HG03025 (cell line): Measurements from ENCODE around the gene NARF.

ENCODE experiments used
- ATAC-seq: cut with Tn5 transposase; IDR thresholded peaks from one replicate; pipeline ENCODE4 v1.9.1; 2021; ENCODE audit warnings: mild to moderate bottlenecking, moderate library complexity; ENCODE audit not compliant: unreplicated experiment, low FRiP score

NARF gene

DNA sequence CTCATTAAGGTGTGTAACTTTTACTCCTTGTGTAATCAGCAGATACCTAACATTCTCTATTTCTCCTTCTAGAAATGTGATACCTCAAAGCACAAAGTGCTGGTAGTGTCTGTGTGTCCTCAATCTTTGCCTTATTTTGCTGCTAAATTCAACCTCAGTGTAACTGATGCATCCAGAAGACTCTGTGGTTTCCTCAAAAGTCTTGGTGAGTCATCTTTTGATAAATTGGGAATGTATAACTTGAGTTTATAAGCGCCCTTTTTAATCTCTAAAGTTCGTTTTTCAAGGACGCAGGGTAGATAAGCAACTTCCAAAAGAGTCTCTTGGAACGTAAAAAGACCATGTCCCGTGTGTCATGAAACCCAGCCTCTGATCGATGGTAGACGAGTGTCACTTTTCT is 10.2 kb downstream of the NARF start:
- ATAC-seq = no peak

DNA sequence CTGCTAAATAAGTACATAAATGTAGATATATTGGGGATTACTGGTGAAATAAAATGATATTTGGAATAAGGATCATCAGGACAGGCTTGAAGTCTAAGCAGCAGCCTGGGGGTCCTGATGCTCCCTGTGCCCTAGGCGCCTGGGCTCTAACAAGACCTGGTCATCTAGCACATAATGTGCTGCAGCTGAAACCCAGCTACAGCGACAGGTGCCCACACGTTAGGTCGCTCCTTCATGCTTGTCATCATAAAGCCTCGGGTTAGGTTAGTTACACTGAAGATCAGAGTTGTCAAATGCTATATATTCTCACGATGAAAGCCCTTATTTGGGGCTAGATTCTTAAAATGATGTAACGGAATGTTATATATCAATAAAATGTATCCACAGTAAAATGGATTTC is 11.5 kb downstream of the NARF start:
- ATAC-seq = no peak

DNA sequence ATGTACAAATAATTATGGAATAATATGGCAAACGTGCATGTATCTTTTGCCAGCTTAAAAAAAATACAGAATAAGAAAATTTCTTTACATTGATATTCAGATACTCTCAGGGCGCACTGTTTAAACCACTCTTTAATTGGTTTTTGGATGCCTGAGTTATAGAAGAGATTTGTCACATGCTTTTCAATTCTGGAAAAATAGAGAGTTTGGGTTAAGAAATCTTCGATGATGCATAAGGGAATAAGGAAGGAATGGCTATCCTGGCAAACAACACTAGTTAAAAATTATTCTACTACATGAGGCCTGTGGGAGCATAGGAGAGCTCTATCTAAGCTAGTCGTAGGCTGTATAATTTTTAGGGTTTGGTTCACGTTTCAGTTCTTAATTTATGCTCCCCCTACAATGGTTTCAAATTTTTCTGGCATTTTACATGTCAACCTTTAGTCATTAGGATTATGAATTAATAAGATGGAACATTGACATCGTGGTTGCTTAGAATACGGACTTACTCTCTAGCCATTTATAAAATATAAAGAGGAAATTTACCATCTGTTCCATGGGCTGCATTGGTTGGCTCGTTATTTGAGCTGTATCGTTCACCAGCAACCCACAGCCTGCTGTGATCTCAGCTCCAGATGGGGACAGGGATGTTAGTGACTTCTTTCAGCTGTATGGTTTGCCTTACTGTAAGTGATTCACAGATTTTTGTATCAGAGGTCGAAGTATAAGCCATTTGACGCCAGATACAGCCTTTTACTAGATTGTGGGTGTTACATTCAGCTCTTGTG is 15.9 kb downstream of the NARF start:
- ATAC-seq = no peak

DNA sequence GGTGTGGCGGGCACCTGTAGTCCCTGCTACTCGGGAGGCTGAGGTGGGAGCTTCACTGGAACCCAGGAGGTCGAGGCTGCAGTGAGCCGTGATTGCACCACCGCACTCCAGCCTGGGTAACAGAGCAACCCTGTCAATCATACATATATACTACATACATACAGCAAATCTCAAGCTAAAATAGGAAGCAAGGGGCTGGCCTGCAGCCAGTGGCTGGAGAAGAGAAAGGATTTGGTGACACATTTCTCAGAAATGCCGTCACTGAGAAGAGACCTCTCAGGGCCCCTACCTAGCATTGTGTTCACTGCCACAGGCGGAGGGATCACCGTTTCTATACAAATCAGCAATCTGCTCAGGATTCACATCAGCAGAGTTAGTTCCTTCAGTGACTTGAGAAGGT is 16.9 kb downstream of the NARF start:
- ATAC-seq = no peak

DNA sequence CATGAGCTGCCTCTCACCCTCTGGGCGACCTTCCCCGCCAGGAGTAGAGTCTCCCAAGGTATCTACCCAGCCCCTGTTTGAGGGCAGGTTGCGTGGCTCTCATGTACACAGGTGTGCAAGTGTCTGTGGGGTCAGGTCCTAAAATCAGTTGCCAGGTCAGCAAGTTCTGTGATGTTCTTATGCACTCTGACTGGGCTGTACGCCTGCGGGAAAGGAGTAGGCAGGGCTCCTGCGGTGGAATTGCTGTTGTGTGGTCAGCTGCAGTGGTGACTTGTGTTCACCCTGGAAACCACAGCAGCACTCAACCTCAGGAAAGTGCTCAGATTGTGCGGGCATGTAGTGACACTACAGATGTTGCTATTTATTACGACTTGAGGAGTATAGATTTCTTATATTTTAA is 19.4 kb downstream of the NARF start:
- no peak for ATAC-seq

GRCh38 chr17:82479602-82480001 is 21.1 kb downstream of the NARF start:
- no peak for ATAC-seq

DNA sequence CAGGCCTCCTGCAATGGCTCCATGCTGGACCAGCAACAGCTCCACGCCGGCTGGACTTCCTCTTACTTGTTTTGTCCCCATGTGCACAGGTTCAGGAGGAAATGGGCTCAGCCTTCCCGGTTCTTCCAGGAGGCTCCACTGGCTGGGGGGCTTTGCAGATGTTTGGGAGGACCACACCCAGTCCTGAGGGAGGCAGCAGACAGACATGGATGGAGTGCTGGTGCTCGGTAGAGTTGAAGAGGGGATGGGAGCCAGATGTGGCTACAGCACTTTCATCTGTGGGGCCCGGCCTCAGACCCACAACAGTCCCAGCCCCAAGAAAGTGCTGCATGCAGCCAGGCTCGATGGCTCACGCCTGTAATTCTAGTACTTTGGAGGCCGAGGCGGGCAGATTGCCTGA is 21.8 kb downstream of the NARF start:
- ATAC-seq = no peak

GRCh38 chr17:82483204-82483660 is 24.7 kb downstream of the NARF start:
- ATAC-seq = no peak

DNA sequence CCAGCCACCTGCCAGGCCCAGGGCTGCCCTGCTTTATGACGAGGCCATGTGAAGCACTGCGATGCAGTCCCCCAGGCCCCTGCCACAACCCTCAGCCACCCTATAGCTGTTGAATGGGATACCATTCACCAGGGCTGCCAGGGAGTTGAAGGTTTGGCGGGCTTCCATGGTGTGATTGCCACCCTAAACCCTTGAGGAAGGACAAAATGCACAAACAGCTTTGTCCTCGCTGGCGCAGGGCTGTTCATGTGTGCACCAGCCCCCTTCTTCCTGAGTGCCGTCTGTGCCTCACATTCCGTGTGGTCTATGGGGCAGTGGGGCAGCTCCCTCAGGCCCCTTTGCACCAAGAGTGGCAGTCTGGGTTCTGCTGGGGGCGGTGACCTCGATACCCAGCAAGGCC is 25.3 kb downstream of the NARF start:
- ATAC-seq = no peak

- no peak for ATAC-seq
Observed at GRCh38 chr17:82486231-82487094, 27.9 kb downstream of the NARF start.

- ATAC-seq = no peak
Observed at GRCh38 chr17:82487910-82488309, 29.4 kb downstream of the NARF start.

DNA sequence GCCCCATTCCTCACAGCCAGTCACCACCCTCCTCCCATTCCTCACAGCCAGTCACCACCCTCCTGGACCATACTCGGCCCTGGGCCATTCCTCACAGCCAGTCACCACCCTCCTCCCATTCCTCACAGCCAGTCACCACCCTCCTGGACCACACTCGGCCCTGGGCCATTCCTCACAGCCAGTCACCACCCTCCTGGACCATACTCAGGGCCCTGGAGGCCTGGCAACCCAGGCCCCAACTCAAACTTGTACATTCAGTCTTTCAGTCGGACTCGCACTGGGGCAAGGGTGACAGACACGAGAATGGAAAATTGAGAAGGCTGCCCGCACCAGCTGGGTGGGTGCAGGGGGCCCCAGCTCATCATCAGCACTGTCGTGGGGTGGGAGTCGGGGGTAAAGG is 30.6 kb downstream of the NARF start:
- ATAC-seq = no peak

GRCh38 chr17:82489851-82490511 is 31.4 kb downstream of the NARF start:
- no peak for ATAC-seq

DNA sequence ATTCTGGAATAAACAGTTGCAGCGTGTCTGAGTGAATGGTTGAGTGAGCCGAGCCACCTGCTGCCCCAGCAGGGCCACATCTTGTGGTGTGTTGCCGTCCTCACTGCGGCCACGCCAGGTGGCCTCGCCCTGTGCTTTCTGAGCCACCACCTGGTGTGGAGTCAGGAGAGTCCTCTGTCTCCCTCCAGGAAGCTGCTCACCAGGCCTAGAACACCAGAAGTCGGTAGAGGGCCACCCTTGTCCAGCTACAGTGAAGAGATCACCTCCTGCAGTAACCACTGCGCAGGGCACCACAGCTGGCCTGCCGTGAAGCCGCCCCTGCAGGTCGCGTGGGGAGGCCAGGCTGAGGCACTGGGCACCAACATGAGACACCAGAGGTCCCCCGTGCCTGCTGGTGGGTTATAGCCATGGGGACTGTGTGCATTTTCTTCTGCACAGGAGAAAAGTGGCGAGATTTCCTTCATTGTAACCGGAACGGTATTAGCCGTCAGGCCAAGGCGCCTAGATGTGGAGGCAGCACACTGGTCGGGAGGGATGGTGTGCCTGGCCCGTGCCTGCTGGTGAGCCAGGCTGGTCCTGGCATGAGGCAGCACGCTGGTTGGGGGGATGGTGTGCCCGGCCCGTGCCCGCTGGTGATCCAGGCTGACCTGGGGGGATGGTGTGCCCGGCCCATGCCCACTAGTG is 32.1 kb downstream of the NARF start:
- no peak for ATAC-seq

- ATAC-seq = no peak
Observed at GRCh38 chr17:82491196-82491530, 32.6 kb downstream of the NARF start.

- ATAC-seq = no peak
Observed at GRCh38 chr17:82491533-82491932, 33.0 kb downstream of the NARF start.

DNA sequence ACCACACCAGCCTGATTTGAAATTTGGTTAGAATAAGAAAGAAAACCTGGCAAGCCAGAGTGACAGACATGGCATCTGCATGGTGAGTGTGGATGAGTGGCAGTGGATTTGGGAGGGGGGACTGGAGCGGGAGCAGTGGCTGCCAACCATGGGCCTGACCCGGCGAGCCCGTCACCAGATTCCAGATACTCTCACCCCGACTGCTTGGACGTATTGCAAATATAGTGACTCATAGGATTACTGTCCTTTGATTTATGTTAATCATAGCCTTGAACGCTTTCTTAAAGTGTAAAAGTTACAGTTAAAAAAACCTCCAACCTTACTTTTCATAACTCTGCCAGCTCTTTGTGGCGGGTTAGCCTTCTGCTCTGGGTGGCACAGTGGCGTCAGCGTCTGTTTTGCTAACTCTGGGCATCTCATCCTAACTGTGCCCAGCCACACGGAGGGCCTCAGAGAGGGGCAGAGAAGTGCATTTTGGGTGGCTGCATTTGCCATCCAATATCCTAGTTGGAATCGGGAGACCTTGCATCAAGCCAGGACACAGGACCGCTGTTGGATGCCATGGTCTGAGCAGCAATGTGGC is 34.2 kb downstream of the NARF start:
- no peak for ATAC-seq

DNA sequence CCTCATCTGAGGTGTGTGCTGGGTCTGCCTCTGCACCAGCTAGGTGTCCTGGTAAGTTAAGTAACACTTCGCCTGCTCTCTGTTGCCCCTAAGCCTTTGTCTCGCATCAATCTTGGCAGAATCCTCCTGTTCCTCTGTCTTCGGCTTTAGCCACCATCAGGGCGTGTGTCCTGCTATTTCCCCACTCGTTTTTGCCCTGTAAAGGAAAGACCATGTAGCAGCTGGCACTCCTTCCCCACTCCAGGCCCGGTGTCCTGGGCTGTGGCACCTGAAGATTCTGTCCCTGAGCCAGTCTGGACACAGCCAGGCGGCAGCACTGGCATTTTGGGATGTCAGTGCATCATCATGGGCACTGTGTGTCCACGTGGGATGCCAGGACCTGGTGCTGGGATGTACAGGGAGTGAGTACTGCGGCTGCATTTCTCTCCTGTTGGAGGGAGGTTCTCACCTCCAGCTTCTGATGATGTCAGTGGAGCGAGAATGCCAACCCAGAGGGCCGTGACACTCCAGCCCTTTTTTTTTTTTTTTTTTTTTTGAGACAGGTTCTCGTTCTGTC is 34.8 kb downstream of the NARF start:
- ATAC-seq = no peak

GRCh38 chr17:82494236-82495055 is 35.9 kb downstream of the NARF start:
- no peak for ATAC-seq
